Heart left ventricle (tissue), 13 donors: Measurements from ENCODE around the gene FAM180A.

Experiments used
- POLR2A ChIP-seq, 2 donors: fragments of 450-650 bp; IDR thresholded peaks; one replicate each; pipeline ENCODE4 v1.6.1; 2017; ENCODE audit warnings: antibody characterized with exemption in 2 of 2, mild to moderate bottlenecking in 2 of 2, moderate library complexity in 2 of 2
- TF ChIP-seq, protein P1 (sequence below), 12 donors: fragments of 200-600 bp; sonication (generic) in 4 of 12; IDR thresholded peaks; one replicate each; pipeline versions ENCODE4 v1.5.0 to v1.8.0; 2018 to 2022; ENCODE audit warnings: antibody characterized with exemption in 12 of 12, mild to moderate bottlenecking in 5 of 12
- donor health status: ischemic (EF 13 %, LVEDD 7.1; RV severe dilation, severe dysfunction).
- donor health status: DM: no; HTN: yes; CAD: no.
- donor health status: DM: no; HTN: no; CAD: no.
- donor health status: ischemic (EF 25% LVEDD 6.9; RV normal size, moderate dysfunction).
- donor health status: ischemic (EF 25% LVEDD 5.7; RV mildly dilated, moderate dysfunction).
- donor health status: ischemic (EF 35%, LVEDD 5.7; RV mildly dilated, moderate dysfunction).
- donor health status: nonischemic (EF 11% LVEDD 7.7; RV severe dilation, severe dysfunction).
- donor health status: DM: yes; HTN: yes; CAD: no.
- donor health status: PGD.
- donor health status: ischemic (EF 29% LVEDD 5.4; RV normal size, mild dysfunction).
- donor health status: nonischemic (EF 23%, LVEDD 6.1; RV moderate dilation, normal function).

DNA sequence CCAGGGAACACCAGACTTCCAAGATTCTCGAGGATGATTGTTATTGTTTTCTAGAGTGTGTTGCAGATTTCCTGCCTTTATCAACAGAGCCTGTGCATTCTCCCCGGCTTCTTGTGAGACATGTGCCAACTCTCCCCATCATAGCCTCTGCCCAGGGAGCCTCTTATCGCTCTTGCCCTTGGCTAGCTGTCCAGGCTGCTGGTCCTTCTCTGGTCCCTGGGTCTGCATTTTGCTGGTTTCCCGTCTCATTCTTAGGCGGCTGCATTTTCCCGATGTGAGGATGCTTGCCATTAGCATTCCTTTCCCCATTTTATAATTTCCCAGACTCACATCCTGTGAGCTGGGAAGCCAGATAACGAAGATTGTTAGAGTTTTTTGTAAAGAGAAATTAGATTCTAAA lies 35.8 kb downstream of the FAM180A start:
- TF ChIP-seq, protein P1, sequence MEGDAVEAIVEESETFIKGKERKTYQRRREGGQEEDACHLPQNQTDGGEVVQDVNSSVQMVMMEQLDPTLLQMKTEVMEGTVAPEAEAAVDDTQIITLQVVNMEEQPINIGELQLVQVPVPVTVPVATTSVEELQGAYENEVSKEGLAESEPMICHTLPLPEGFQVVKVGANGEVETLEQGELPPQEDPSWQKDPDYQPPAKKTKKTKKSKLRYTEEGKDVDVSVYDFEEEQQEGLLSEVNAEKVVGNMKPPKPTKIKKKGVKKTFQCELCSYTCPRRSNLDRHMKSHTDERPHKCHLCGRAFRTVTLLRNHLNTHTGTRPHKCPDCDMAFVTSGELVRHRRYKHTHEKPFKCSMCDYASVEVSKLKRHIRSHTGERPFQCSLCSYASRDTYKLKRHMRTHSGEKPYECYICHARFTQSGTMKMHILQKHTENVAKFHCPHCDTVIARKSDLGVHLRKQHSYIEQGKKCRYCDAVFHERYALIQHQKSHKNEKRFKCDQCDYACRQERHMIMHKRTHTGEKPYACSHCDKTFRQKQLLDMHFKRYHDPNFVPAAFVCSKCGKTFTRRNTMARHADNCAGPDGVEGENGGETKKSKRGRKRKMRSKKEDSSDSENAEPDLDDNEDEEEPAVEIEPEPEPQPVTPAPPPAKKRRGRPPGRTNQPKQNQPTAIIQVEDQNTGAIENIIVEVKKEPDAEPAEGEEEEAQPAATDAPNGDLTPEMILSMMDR (IDR thresholded peaks at IDR 0.05) = no peak
- no peak for TF ChIP-seq POLR2A (IDR thresholded peaks at IDR 0.05)
